Activated CD4-positive, alpha-beta T cell treated with anti-CD3 and anti-CD28 coated beads for 24 hours (primary cell): ENCODE measurements around the gene GDF3.
"Not testable (repeated sequence)": the region's sequence is repeated elsewhere in the genome, so short reads cannot be mapped to it uniquely, and the experiment has no call there.

ENCODE experiments used
- DNase-seq, 2 donors: peaks; one replicate each; pipeline ENCODE4 v3.0.0-alpha.2; 2020; ENCODE audit warnings: low read depth in 2 of 2

Gene GDF3

GRCh38 chr12:7695566-7696197 lies at the start of gene GDF3:
GDF3 (minus strand) TSS chr12:7695775; CDS start chr12:7695728, 47 bp downstream.
- DNase-seq = no peak

GRCh38 chr12:7732993-7733392 lies 37.4 kb upstream of the GDF3 start:
- no peak for DNase-seq

GRCh38 chr12:7731486-7731885 lies 35.9 kb upstream of the GDF3 start:
- no peak for DNase-seq

- not testable (repeated sequence) for DNase-seq
Observed at GRCh38 chr12:7730984-7731383, 35.4 kb upstream of the GDF3 start.

GRCh38 chr12:7729746-7730145 lies 34.2 kb upstream of the GDF3 start:
- DNase-seq = no peak

- DNase-seq = no peak
Observed at GRCh38 chr12:7723926-7724325, 28.4 kb upstream of the GDF3 start.

GRCh38 chr12:7719946-7720730 lies 24.6 kb upstream of the GDF3 start:
- DNase-seq = no peak

GRCh38 chr12:7716381-7716780 lies 20.8 kb upstream of the GDF3 start:
- no peak for DNase-seq

- no peak for DNase-seq
Observed at GRCh38 chr12:7712841-7713442, 17.4 kb upstream of the GDF3 start.

GRCh38 chr12:7711133-7711532 lies 15.6 kb upstream of the GDF3 start, which contains the start of gene DPPA3:
DPPA3 (plus strand) TSS chr12:7711433; CDS start chr12:7711571, 138 bp downstream.
- no peak for DNase-seq

- no peak for DNase-seq
Observed at GRCh38 chr12:7709969-7710675, 14.5 kb upstream of the GDF3 start.

GRCh38 chr12:7705846-7706245 lies 10.3 kb upstream of the GDF3 start:
- no peak for DNase-seq

GRCh38 chr12:7695237-7695560 lies 376 bp downstream of the GDF3 start:
- no peak for DNase-seq

- no peak for DNase-seq
Observed at GRCh38 chr12:7694556-7695236, 879 bp downstream of the GDF3 start.

GRCh38 chr12:7693793-7694192 lies 1.8 kb downstream of the GDF3 start:
- DNase-seq = no peak

- no peak for DNase-seq
Observed at GRCh38 chr12:7681535-7681934, 14.0 kb downstream of the GDF3 start.

GRCh38 chr12:7679251-7680045 lies 16.1 kb downstream of the GDF3 start:
- no peak for DNase-seq

GRCh38 chr12:7678744-7679143 lies 16.8 kb downstream of the GDF3 start:
- no peak for DNase-seq

GRCh38 chr12:7677432-7677888 lies 18.1 kb downstream of the GDF3 start:
- DNase-seq = peak in 1 of 2 donors; percentile 1

GRCh38 chr12:7675455-7675854 lies 20.1 kb downstream of the GDF3 start:
- not testable (repeated sequence) for DNase-seq

GRCh38 chr12:7668171-7668570 lies 27.4 kb downstream of the GDF3 start:
- no peak for DNase-seq
